Neural progenitor cell (in vitro differentiated cells): Measurements from ENCODE around the gene HOXC12. TPM values are rescaled to one million over a fixed set of nuclear protein-coding genes. Genes with fewer than 3 reads are reported as not detected.
A peak's percentile ranks its signal among the peaks of the same experiment; 100 is the strongest.

Experiments used
- DNase-seq: peaks from one replicate; pipeline ENCODE4 v3.0.0-alpha.2; 2016; ENCODE audit warnings: low spot score
- H2AFZ ChIP-seq: fragments of 200-600 bp; sonication (generic); replicated peaks from 2 replicates; pipeline ENCODE4 v1.6.1; 2016; ENCODE audit warnings: antibody characterized with exemption
- H3F3A ChIP-seq: fragments of 200-600 bp; sonication (generic); 2 replicates; pipeline ENCODE4 v1.6.1; 2016; ENCODE audit warnings: antibody characterized with exemption, low read depth
- H3K27ac ChIP-seq: fragments of 200-600 bp; sonication (generic); 2 replicates; pipeline ENCODE4 v1.5.1; 2016; ENCODE audit warnings: mild to moderate bottlenecking
- H3K27me3 ChIP-seq: fragments of 200-600 bp; sonication (generic); 2 replicates; pipeline ENCODE4 v1.6.1; 2016; ENCODE audit warnings: mild to moderate bottlenecking, moderate library complexity
- H3K36me3 ChIP-seq: fragments of 200-600 bp; sonication (generic); 2 replicates; pipeline ENCODE4 v1.5.1; 2016
- H3K4me1 ChIP-seq: fragments of 200-600 bp; sonication (generic); 2 replicates; pipeline ENCODE4 v1.6.1; 2016; ENCODE audit warnings: mixed run types
- H3K4me2 ChIP-seq: fragments of 200-600 bp; sonication (generic); 2 replicates; pipeline ENCODE4 v1.6.1; 2016
- H3K4me3 ChIP-seq: fragments of 200-600 bp; sonication (generic); 2 replicates; pipeline ENCODE4 v1.5.1; 2016
- H3K79me2 ChIP-seq: fragments of 200-600 bp; sonication (generic); 2 replicates; pipeline ENCODE4 v1.6.1; 2016; ENCODE audit warnings: low read depth
- H3K9ac ChIP-seq: fragments of 200-600 bp; sonication (generic); 2 replicates; pipeline ENCODE4 v1.6.1; 2016
- H3K9me3 ChIP-seq: fragments of 200-600 bp; sonication (generic); 2 replicates; pipeline ENCODE4 v1.5.1; 2016; ENCODE audit warnings: low read depth
- H4K20me1 ChIP-seq: fragments of 200-600 bp; sonication (generic); 2 replicates; pipeline ENCODE4 v1.6.1; 2016; ENCODE audit warnings: low read depth
- H3K27ac Mint-ChIP-seq: 3 replicates; pipeline ENCODE4 v1.8.0; 2021; ENCODE audit warnings: mixed read lengths
- H3K27me3 Mint-ChIP-seq: 2 replicates; pipeline ENCODE4 v1.8.0; 2022; ENCODE audit warnings: low read depth, mild to moderate bottlenecking, inconsistent platforms, moderate library complexity, mixed read lengths; ENCODE audit not compliant: insufficient read depth
- H3K36me3 Mint-ChIP-seq: 3 replicates; pipeline ENCODE4 v1.8.0; 2021; ENCODE audit warnings: mixed read lengths
- H3K4me1 Mint-ChIP-seq: 3 replicates; pipeline ENCODE4 v1.8.0; 2021; ENCODE audit warnings: mixed read lengths
- H3K4me3 Mint-ChIP-seq: 3 replicates; pipeline ENCODE4 v1.8.0; 2021; ENCODE audit warnings: mild to moderate bottlenecking, moderate library complexity, mixed read lengths
- H3K9me3 Mint-ChIP-seq: 3 replicates; pipeline ENCODE4 v1.8.0; 2020; ENCODE audit warnings: mixed read lengths
- CTCF ChIP-seq: fragments of 200-600 bp; sonication (generic); IDR thresholded peaks from 2 replicates; pipeline ENCODE4 v1.5.1; 2017; ENCODE audit warnings: antibody characterized with exemption, mild to moderate bottlenecking
- EZH2 ChIP-seq: fragments of 200-600 bp; sonication (generic); IDR thresholded peaks from 2 replicates; pipeline ENCODE4 v1.6.1; 2017; ENCODE audit warnings: antibody characterized with exemption, mild to moderate bottlenecking, moderate library complexity
- EZH2phosphoT487 ChIP-seq: fragments of 200-600 bp; sonication (generic); IDR thresholded peaks from 2 replicates; pipeline ENCODE4 v1.6.1; 2017; ENCODE audit warnings: antibody characterized with exemption
- total RNA-seq: library from RNA; depleted of rRNA; stranded (reverse); fragments of >200 nt; gene quantifications from 2 replicates; pipeline ENCODE4 v1.2.3, GENCODE V29; 2015; ENCODE audit warnings: low replicate concordance

The HOXC12 gene
- total RNA-seq, 1 donor from 2014 or later: not detected

GRCh38 chr12:53924521-53925405, 29.9 kb upstream of the HOXC12 start:
- no peak overlapping the region for H3K27ac ChIP-seq
- no peak overlapping the region for H3K4me3 ChIP-seq
- H3K4me1 ChIP-seq: no peaks in the 10 kb centered on the region
- H3K36me3 ChIP-seq: no peaks in the 10 kb centered on the region
- Mint-ChIP-seq H3K9me3 (peaks cover 7% of the 10 kb centered on the region), H3K4me3 (no peak overlapping the region), H3K36me3 (no peaks in the 10 kb centered on the region), H3K27ac (no peak overlapping the region), H3K27me3 (peaks cover 77% of the 10 kb centered on the region), H3K4me1 (no peaks in the 10 kb centered on the region)
- no peaks in the 10 kb centered on the region for H3K79me2 ChIP-seq
- no peak overlapping the region for H3K9ac ChIP-seq
- H3K27me3 ChIP-seq: peaks cover 100% of the 10 kb centered on the region
- no peak for DNase-seq
- no peaks in the 10 kb centered on the region for H3F3A ChIP-seq
- no peak overlapping the region for H3K4me2 ChIP-seq
- peaks cover 9% of the 10 kb centered on the region for H4K20me1 ChIP-seq
- TF ChIP-seq EZH2 (no peak), CTCF (no peak), EZH2phosphoT487 (no peak)
- H2AFZ ChIP-seq: no peak overlapping the region
- H3K9me3 ChIP-seq: no peaks in the 10 kb centered on the region

GRCh38 chr12:53927220-53928029, 27.3 kb upstream of the HOXC12 start:
- H3F3A ChIP-seq: no peaks in the 10 kb centered on the region
- H3K9ac ChIP-seq: no peak overlapping the region
- Mint-ChIP-seq H3K4me1 (no peaks in the 10 kb centered on the region), H3K9me3 (peaks cover 7% of the 10 kb centered on the region), H3K27ac (no peak overlapping the region), H3K36me3 (no peaks in the 10 kb centered on the region), H3K4me3 (no peak overlapping the region), H3K27me3 (peaks cover 91% of the 10 kb centered on the region)
- peaks cover 100% of the 10 kb centered on the region for H3K27me3 ChIP-seq
- H2AFZ ChIP-seq: no peak overlapping the region
- H3K27ac ChIP-seq: no peak overlapping the region
- H3K79me2 ChIP-seq: no peaks in the 10 kb centered on the region
- DNase-seq: no peak
- TF ChIP-seq EZH2phosphoT487 (peak; percentile 98), CTCF (no peak), EZH2 (peak; percentile 99)
- no peak overlapping the region for H3K4me2 ChIP-seq
- H3K4me1 ChIP-seq: no peaks in the 10 kb centered on the region
- H3K36me3 ChIP-seq: no peaks in the 10 kb centered on the region
- no peak overlapping the region for H3K4me3 ChIP-seq
- H4K20me1 ChIP-seq: peaks cover 9% of the 10 kb centered on the region
- H3K9me3 ChIP-seq: no peaks in the 10 kb centered on the region

- Mint-ChIP-seq H3K4me3 (no peak overlapping the region), H3K4me1 (no peaks in the 10 kb centered on the region)
- no peak overlapping the region for H2AFZ ChIP-seq
These were observed 26.5 kb upstream of the HOXC12 start for GRCh38 chr12:53928054-53928835.

More at GRCh38 chr12:53928054-53928835, 26.5 kb upstream of the HOXC12 start:
- H3K9ac ChIP-seq: no peak overlapping the region
- no peaks in the 10 kb centered on the region for H3K4me1 ChIP-seq
- no peaks in the 10 kb centered on the region for H3K79me2 ChIP-seq
- H3K9me3 Mint-ChIP-seq: peaks cover 7% of the 10 kb centered on the region
- H3K9me3 ChIP-seq: no peaks in the 10 kb centered on the region
- no peak for DNase-seq
- H3F3A ChIP-seq: no peaks in the 10 kb centered on the region
- H3K36me3 Mint-ChIP-seq: no peaks in the 10 kb centered on the region
- peaks cover 92% of the 10 kb centered on the region for H3K27me3 Mint-ChIP-seq
- H3K27ac ChIP-seq: no peak overlapping the region
- H3K36me3 ChIP-seq: no peaks in the 10 kb centered on the region
- peaks cover 100% of the 10 kb centered on the region for H3K27me3 ChIP-seq
- H3K27ac Mint-ChIP-seq: no peak overlapping the region
- no peak overlapping the region for H3K4me3 ChIP-seq
- no peak overlapping the region for H3K4me2 ChIP-seq
- H4K20me1 ChIP-seq: peaks cover 9% of the 10 kb centered on the region
- TF ChIP-seq EZH2phosphoT487 (peak; percentile 83), EZH2 (peak; percentile 84), CTCF (no peak)
